Heart left ventricle (tissue), 13 donors: ENCODE data around the gene COLEC11.

Source experiments
- CTCF ChIP-seq, 12 donors: fragments of 200-600 bp; sonication (generic) in 4 of 12; IDR thresholded peaks; one replicate each; pipeline versions ENCODE4 v1.5.0 to v1.8.0; 2018 to 2022; ENCODE audit warnings: antibody characterized with exemption in 12 of 12, mild to moderate bottlenecking in 5 of 12
- POLR2A ChIP-seq, 2 donors: fragments of 450-650 bp; IDR thresholded peaks; one replicate each; pipeline ENCODE4 v1.6.1; 2017; ENCODE audit warnings: antibody characterized with exemption in 2 of 2, mild to moderate bottlenecking in 2 of 2, moderate library complexity in 2 of 2
- donor health status: ischemic (EF 13 %, LVEDD 7.1; RV severe dilation, severe dysfunction).
- donor health status: DM: no; HTN: yes; CAD: no.
- donor health status: DM: no; HTN: no; CAD: no.
- donor health status: ischemic (EF 25% LVEDD 6.9; RV normal size, moderate dysfunction).
- donor health status: ischemic (EF 25% LVEDD 5.7; RV mildly dilated, moderate dysfunction).
- donor health status: ischemic (EF 35%, LVEDD 5.7; RV mildly dilated, moderate dysfunction).
- donor health status: nonischemic (EF 11% LVEDD 7.7; RV severe dilation, severe dysfunction).
- donor health status: DM: yes; HTN: yes; CAD: no.
- donor health status: PGD.
- donor health status: ischemic (EF 29% LVEDD 5.4; RV normal size, mild dysfunction).
- donor health status: nonischemic (EF 23%, LVEDD 6.1; RV moderate dilation, normal function).

- TF ChIP-seq CTCF (IDR thresholded peaks at IDR 0.05), result no peak
- no peak for TF ChIP-seq POLR2A (IDR thresholded peaks at IDR 0.05)
These were observed 23.6 kb upstream of the COLEC11 start for GRCh38 chr2:3571284-3571683.
